K562 treated with DMSO at 1 percent for 12 hours (cell line): ENCODE data around the gene TMPRSS2. TPM values are rescaled to one million over a fixed set of nuclear protein-coding genes. Genes with fewer than 3 reads are reported as not detected.

Experiments used
- total RNA-seq: library from RNA; unstranded; fragments of 300-600 nt; gene quantifications from 2 replicates; pipeline ENCODE4 v1.2.3, GENCODE V29; 2022; ENCODE audit not compliant: insufficient read depth

TMPRSS2 gene
- total RNA-seq: not detected in 2 replicates

GRCh38 chr21:41507521-41508414 is at the start of gene TMPRSS2:
TSS of gene TMPRSS2 (minus strand) at chr21:41508158. CDS start at chr21:41498133, 10,025 bp downstream.

GRCh38 chr21:41425954-41426675 is 81.8 kb downstream of the TMPRSS2 start, which contains the start of gene MX1:
TSS of gene MX1 (plus strand) at chr21:41426239. CDS start at chr21:41432071, 5,832 bp downstream.

Other genes starting within 250 kb of the TMPRSS2 start
- gene FAM3B, start 191.4 kb downstream of the TMPRSS2 start, total RNA-seq: 1.5 TPM in 1 of 2 replicates, not detected in the other
- gene MX2, start 146.1 kb downstream of the TMPRSS2 start, total RNA-seq: 0.72 and 2.7 TPM in 2 replicates
- 0.94 TPM in 1 of 2 replicates, not detected in the other for gene MX1, start 81.9 kb downstream of the TMPRSS2 start, total RNA-seq